ENCODE results near the gene FBLN1. TPM values are rescaled to one million over a fixed set of nuclear protein-coding genes. Genes with fewer than 3 reads are reported as not detected.

FBLN1 gene
- total and polyA plus RNA-seq, 2 donors (not counting 3 experiments of a cell fraction or from before 2014, with no cell fraction given): 1.2 to 4.0 TPM

- no TSS peak for BruUV-seq (replicated peaks)
- CTCF ChIA-PET: no interaction called here
- H3K4me1 ChIP-seq (ENCODE audit: control insufficient read depth, extremely low read depth, insufficient read depth, low read length): no peaks in the 10 kb centered on the region
These were observed 26.4 kb downstream of the FBLN1 start for GRCh38 chr22:45529105-45529504.

More at GRCh38 chr22:45529105-45529504, 26.4 kb downstream of the FBLN1 start:
- dilution Hi-C loops (cut with MboI; ENCODE audit: extremely low pct_ligation_motif_present, low sequenced_read_pairs) (no loop called here), intact Hi-C loops (cut with micrococcal nuclease) (no loop called here)
- no peak for FAIRE-seq
- Histone ChIP-seq H3K4me2 (ENCODE audit: insufficient read depth, low read length) (no peak overlapping the region), H3K36me3 (ENCODE audit: control insufficient read depth in 2 of 2, extremely low read depth in 1 of 2, insufficient read depth in 2 of 2, low read length in 2 of 2) (no peaks in the 10 kb centered on the region), H3K27ac (ENCODE audit: insufficient read depth, low read depth, low read length) (no peak overlapping the region), H3K27me3 (ENCODE audit: control insufficient read depth in 2 of 2, insufficient read depth in 2 of 2, low read length in 2 of 2) (no peaks in the 10 kb centered on the region), H3K9me1 (replicated peaks; ENCODE audit: control insufficient read depth, extremely low read depth, insufficient read depth, low read length) (no peaks in the 10 kb centered on the region), H2AFZ (ENCODE audit: low read depth, low read length) (no peak overlapping the region), H3K4me3 (replicated peaks in 1 of 3; ENCODE audit: insufficient read depth in 1 of 3, low read depth in 1 of 3, low read length in 3 of 3) (no peak overlapping the region), H3K9ac (replicated peaks; ENCODE audit: extremely low read depth, insufficient read depth, low read length) (no peak overlapping the region), H3K9me3 (replicated peaks; ENCODE audit: control insufficient read depth, insufficient read depth, low read length) (no peaks in the 10 kb centered on the region), H3K79me2 (ENCODE audit: control insufficient read depth, insufficient read depth, low read length) (no peaks in the 10 kb centered on the region), H4K20me1 (replicated peaks; ENCODE audit: control insufficient read depth, extremely low read depth, insufficient read depth, low read length) (no peaks in the 10 kb centered on the region)
- no peak for DNase-seq (ENCODE audit: low read depth, low spot score)
- POLR2A ChIA-PET: no interaction called here
- TF ChIP-seq GATA2 (IDR thresholded peaks at IDR 0.05; ENCODE audit: insufficient read depth, insufficient read length, low read depth, low read length) (no peak), FOS (IDR thresholded peaks at IDR 0.05; ENCODE audit: borderline replicate concordance, insufficient read depth, low read length) (no peak), MAX (IDR thresholded peaks at IDR 0.05; ENCODE audit: insufficient read depth, insufficient read length) (no peak), POLR2A (IDR thresholded peaks at IDR 0.05; ENCODE audit: low read depth, low read length) (no peak), JUN (IDR thresholded peaks at IDR 0.05; ENCODE audit: borderline replicate concordance, insufficient read depth, insufficient read length, low read depth) (no peak), CTCF (IDR thresholded peaks at IDR 0.05; ENCODE audit: extremely low read depth in 1 of 2, insufficient read depth in 1 of 2, low read depth in 1 of 2, low read length in 2 of 2) (no peak), POLR2AphosphoS5 (IDR thresholded peaks at IDR 0.05; ENCODE audit: insufficient read depth, low read depth, low read length) (no peak), EZH2 (IDR thresholded peaks at IDR 0.05; ENCODE audit: borderline replicate concordance, low read depth, low read length, severe bottlenecking) (no peak), MYC (IDR thresholded peaks at IDR 0.05; ENCODE audit: low read depth, low read length) (no peak)

All from endothelial cell of umbilical vein (primary cell).